Body of pancreas (tissue), 4 donors: Measurements from ENCODE around the gene INAVA.

ENCODE experiments used
- POLR2A ChIP-seq, 3 donors: fragments of 450-650 bp; IDR thresholded peaks; one replicate each; pipeline ENCODE4 v1.6.1; 2016; ENCODE audit warnings: antibody characterized with exemption in 3 of 3, mild to moderate bottlenecking in 2 of 3
- TF ChIP-seq, protein P1 (sequence below), 7 experiments: fragments of 450-650 bp in 4 of 7; fragments of 200-600 bp in 3 of 7; sonication (generic) in 3 of 7; IDR thresholded peaks; one replicate each; pipeline ENCODE4 v1.5.1; 2016 to 2019; ENCODE audit warnings: antibody characterized with exemption in 7 of 7

DNA sequence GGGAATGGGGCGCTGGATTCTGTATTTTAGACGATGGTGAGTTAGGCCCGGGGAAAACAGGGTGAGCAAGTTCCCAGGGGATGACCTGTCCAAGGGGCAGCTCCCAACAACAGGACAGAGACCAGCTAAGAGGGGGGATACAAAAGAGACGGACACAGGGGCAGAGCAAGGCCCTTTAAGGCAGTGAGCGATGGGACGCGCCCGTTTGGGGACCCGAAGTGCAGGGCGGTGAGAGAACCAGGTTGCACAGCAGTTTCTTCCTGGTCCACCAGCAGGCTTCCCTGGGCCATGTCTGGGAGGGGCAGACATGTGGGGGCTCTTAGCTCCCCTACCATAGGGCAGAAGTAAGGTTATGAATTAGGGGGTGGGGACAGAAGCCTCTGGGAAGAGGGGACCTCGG lies 22.0 kb downstream of the INAVA start:
- TF ChIP-seq, protein P1, sequence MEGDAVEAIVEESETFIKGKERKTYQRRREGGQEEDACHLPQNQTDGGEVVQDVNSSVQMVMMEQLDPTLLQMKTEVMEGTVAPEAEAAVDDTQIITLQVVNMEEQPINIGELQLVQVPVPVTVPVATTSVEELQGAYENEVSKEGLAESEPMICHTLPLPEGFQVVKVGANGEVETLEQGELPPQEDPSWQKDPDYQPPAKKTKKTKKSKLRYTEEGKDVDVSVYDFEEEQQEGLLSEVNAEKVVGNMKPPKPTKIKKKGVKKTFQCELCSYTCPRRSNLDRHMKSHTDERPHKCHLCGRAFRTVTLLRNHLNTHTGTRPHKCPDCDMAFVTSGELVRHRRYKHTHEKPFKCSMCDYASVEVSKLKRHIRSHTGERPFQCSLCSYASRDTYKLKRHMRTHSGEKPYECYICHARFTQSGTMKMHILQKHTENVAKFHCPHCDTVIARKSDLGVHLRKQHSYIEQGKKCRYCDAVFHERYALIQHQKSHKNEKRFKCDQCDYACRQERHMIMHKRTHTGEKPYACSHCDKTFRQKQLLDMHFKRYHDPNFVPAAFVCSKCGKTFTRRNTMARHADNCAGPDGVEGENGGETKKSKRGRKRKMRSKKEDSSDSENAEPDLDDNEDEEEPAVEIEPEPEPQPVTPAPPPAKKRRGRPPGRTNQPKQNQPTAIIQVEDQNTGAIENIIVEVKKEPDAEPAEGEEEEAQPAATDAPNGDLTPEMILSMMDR (IDR thresholded peaks at IDR 0.05), result no peak
- TF ChIP-seq POLR2A (IDR thresholded peaks at IDR 0.05), result no peak
